Neural progenitor cell (in vitro differentiated cells): Measurements from ENCODE around the gene ABCA7. TPM values are rescaled to one million over a fixed set of nuclear protein-coding genes. Genes with fewer than 3 reads are reported as not detected.

Source experiments
- DNase-seq: peaks from one replicate; pipeline ENCODE4 v3.0.0-alpha.2; 2016; ENCODE audit warnings: low spot score
- H2AFZ ChIP-seq: fragments of 200-600 bp; sonication (generic); replicated peaks from 2 replicates; pipeline ENCODE4 v1.6.1; 2016; ENCODE audit warnings: antibody characterized with exemption
- H3F3A ChIP-seq: fragments of 200-600 bp; sonication (generic); 2 replicates; pipeline ENCODE4 v1.6.1; 2016; ENCODE audit warnings: antibody characterized with exemption, low read depth
- H3K27ac ChIP-seq: fragments of 200-600 bp; sonication (generic); 2 replicates; pipeline ENCODE4 v1.5.1; 2016; ENCODE audit warnings: mild to moderate bottlenecking
- H3K27me3 ChIP-seq: fragments of 200-600 bp; sonication (generic); 2 replicates; pipeline ENCODE4 v1.6.1; 2016; ENCODE audit warnings: mild to moderate bottlenecking, moderate library complexity
- H3K36me3 ChIP-seq: fragments of 200-600 bp; sonication (generic); 2 replicates; pipeline ENCODE4 v1.5.1; 2016
- H3K4me1 ChIP-seq: fragments of 200-600 bp; sonication (generic); 2 replicates; pipeline ENCODE4 v1.6.1; 2016; ENCODE audit warnings: mixed run types
- H3K4me2 ChIP-seq: fragments of 200-600 bp; sonication (generic); 2 replicates; pipeline ENCODE4 v1.6.1; 2016
- H3K4me3 ChIP-seq: fragments of 200-600 bp; sonication (generic); 2 replicates; pipeline ENCODE4 v1.5.1; 2016
- H3K79me2 ChIP-seq: fragments of 200-600 bp; sonication (generic); 2 replicates; pipeline ENCODE4 v1.6.1; 2016; ENCODE audit warnings: low read depth
- H3K9ac ChIP-seq: fragments of 200-600 bp; sonication (generic); 2 replicates; pipeline ENCODE4 v1.6.1; 2016
- H3K9me3 ChIP-seq: fragments of 200-600 bp; sonication (generic); 2 replicates; pipeline ENCODE4 v1.5.1; 2016; ENCODE audit warnings: low read depth
- H4K20me1 ChIP-seq: fragments of 200-600 bp; sonication (generic); 2 replicates; pipeline ENCODE4 v1.6.1; 2016; ENCODE audit warnings: low read depth
- H3K27ac Mint-ChIP-seq: 3 replicates; pipeline ENCODE4 v1.8.0; 2021; ENCODE audit warnings: mixed read lengths
- H3K27me3 Mint-ChIP-seq: 2 replicates; pipeline ENCODE4 v1.8.0; 2022; ENCODE audit warnings: low read depth, mild to moderate bottlenecking, inconsistent platforms, moderate library complexity, mixed read lengths; ENCODE audit not compliant: insufficient read depth
- H3K36me3 Mint-ChIP-seq: 3 replicates; pipeline ENCODE4 v1.8.0; 2021; ENCODE audit warnings: mixed read lengths
- H3K4me1 Mint-ChIP-seq: 3 replicates; pipeline ENCODE4 v1.8.0; 2021; ENCODE audit warnings: mixed read lengths
- H3K4me3 Mint-ChIP-seq: 3 replicates; pipeline ENCODE4 v1.8.0; 2021; ENCODE audit warnings: mild to moderate bottlenecking, moderate library complexity, mixed read lengths
- H3K9me3 Mint-ChIP-seq: 3 replicates; pipeline ENCODE4 v1.8.0; 2020; ENCODE audit warnings: mixed read lengths
- CTCF ChIP-seq: fragments of 200-600 bp; sonication (generic); IDR thresholded peaks from 2 replicates; pipeline ENCODE4 v1.5.1; 2017; ENCODE audit warnings: antibody characterized with exemption, mild to moderate bottlenecking
- EZH2 ChIP-seq: fragments of 200-600 bp; sonication (generic); IDR thresholded peaks from 2 replicates; pipeline ENCODE4 v1.6.1; 2017; ENCODE audit warnings: antibody characterized with exemption, mild to moderate bottlenecking, moderate library complexity
- EZH2phosphoT487 ChIP-seq: fragments of 200-600 bp; sonication (generic); IDR thresholded peaks from 2 replicates; pipeline ENCODE4 v1.6.1; 2017; ENCODE audit warnings: antibody characterized with exemption
- total RNA-seq: library from RNA; depleted of rRNA; stranded (reverse); fragments of >200 nt; gene quantifications from 2 replicates; pipeline ENCODE4 v1.2.3, GENCODE V29; 2015; ENCODE audit warnings: low replicate concordance

The ABCA7 gene
- total RNA-seq, 1 donor from 2014 or later: 1.4 TPM

- H3K36me3 Mint-ChIP-seq: peaks cover 11% of the 10 kb centered on the region
- H3K9me3 ChIP-seq: no peaks in the 10 kb centered on the region
- H3K27me3 ChIP-seq: peaks cover 14% of the 10 kb centered on the region
- H3K79me2 ChIP-seq: no peaks in the 10 kb centered on the region
- no peak overlapping the region for H3K9ac ChIP-seq
- H3K4me3 Mint-ChIP-seq: no peak overlapping the region
- H3K4me3 ChIP-seq: no peak overlapping the region
- H3K4me2 ChIP-seq: no peak overlapping the region
- H3K36me3 ChIP-seq: no peaks in the 10 kb centered on the region
- H3K27ac Mint-ChIP-seq: no peak overlapping the region
- H3K4me1 ChIP-seq: peaks cover 4% of the 10 kb centered on the region
- peaks cover 15% of the 10 kb centered on the region for H3F3A ChIP-seq
- H3K4me1 Mint-ChIP-seq: peaks cover under 1% of the 10 kb centered on the region
- no peaks in the 10 kb centered on the region for H3K9me3 Mint-ChIP-seq
- peak; percentile 28 for DNase-seq
- TF ChIP-seq CTCF (no peak), EZH2phosphoT487 (no peak), EZH2 (no peak)
- H2AFZ ChIP-seq: no peak overlapping the region
- no peak overlapping the region for H3K27ac ChIP-seq
- peaks cover 3% of the 10 kb centered on the region for H3K27me3 Mint-ChIP-seq
- H4K20me1 ChIP-seq: peaks cover 20% of the 10 kb centered on the region
These were observed 48.6 kb upstream of the ABCA7 start for GRCh38 chr19:991174-991931.

GRCh38 chr19:991932-992669 is 47.8 kb upstream of the ABCA7 start:
- Histone ChIP-seq H3K27ac (no peak overlapping the region), H2AFZ (no peak overlapping the region), H3K36me3 (no peaks in the 10 kb centered on the region), H3K27me3 (peaks cover 21% of the 10 kb centered on the region), H3K4me1 (peaks cover 4% of the 10 kb centered on the region), H3K4me2 (no peak overlapping the region), H3F3A (peaks cover 15% of the 10 kb centered on the region), H4K20me1 (peaks cover 20% of the 10 kb centered on the region), H3K9ac (no peak overlapping the region), H3K4me3 (no peak overlapping the region), H3K9me3 (no peaks in the 10 kb centered on the region), H3K79me2 (no peaks in the 10 kb centered on the region)
- Mint-ChIP-seq H3K4me3 (no peak overlapping the region), H3K4me1 (peaks cover 4% of the 10 kb centered on the region), H3K27me3 (peaks cover 11% of the 10 kb centered on the region), H3K36me3 (peaks cover 6% of the 10 kb centered on the region), H3K9me3 (no peaks in the 10 kb centered on the region), H3K27ac (no peak overlapping the region)
- DNase-seq: no peak
- TF ChIP-seq CTCF (no peak), EZH2phosphoT487 (no peak), EZH2 (no peak)

- Mint-ChIP-seq H3K9me3 (no peaks in the 10 kb centered on the region), H3K4me1 (peaks cover 4% of the 10 kb centered on the region), H3K27ac (no peak overlapping the region), H3K4me3 (peak overlapping the region; percentile 46), H3K36me3 (peaks cover 6% of the 10 kb centered on the region), H3K27me3 (peaks cover 15% of the 10 kb centered on the region)
- H3K4me2 ChIP-seq: no peak overlapping the region
- DNase-seq: no peak
- H3K9me3 ChIP-seq: no peaks in the 10 kb centered on the region
- no peak overlapping the region for H3K9ac ChIP-seq
- no peak for TF ChIP-seq EZH2phosphoT487
- no peak for TF ChIP-seq CTCF
- no peak for TF ChIP-seq EZH2
- peaks cover 27% of the 10 kb centered on the region for H3K27me3 ChIP-seq
- H3F3A ChIP-seq: peaks cover 15% of the 10 kb centered on the region
- no peaks in the 10 kb centered on the region for H3K79me2 ChIP-seq
- H4K20me1 ChIP-seq: peaks cover 24% of the 10 kb centered on the region
- no peak overlapping the region for H3K4me3 ChIP-seq
- no peak overlapping the region for H3K27ac ChIP-seq
- no peak overlapping the region for H2AFZ ChIP-seq
- no peaks in the 10 kb centered on the region for H3K36me3 ChIP-seq
- H3K4me1 ChIP-seq: peaks cover 4% of the 10 kb centered on the region
These were observed 47.2 kb upstream of the ABCA7 start for GRCh38 chr19:992670-993055.
